ENCODE measurements around the gene HOTAIR. TPM values are rescaled to one million over a fixed set of nuclear protein-coding genes. Genes with fewer than 3 reads are reported as not detected.

Gene HOTAIR
- polyA plus RNA-seq, 1 experiment, result 11.4 TPM

DNA sequence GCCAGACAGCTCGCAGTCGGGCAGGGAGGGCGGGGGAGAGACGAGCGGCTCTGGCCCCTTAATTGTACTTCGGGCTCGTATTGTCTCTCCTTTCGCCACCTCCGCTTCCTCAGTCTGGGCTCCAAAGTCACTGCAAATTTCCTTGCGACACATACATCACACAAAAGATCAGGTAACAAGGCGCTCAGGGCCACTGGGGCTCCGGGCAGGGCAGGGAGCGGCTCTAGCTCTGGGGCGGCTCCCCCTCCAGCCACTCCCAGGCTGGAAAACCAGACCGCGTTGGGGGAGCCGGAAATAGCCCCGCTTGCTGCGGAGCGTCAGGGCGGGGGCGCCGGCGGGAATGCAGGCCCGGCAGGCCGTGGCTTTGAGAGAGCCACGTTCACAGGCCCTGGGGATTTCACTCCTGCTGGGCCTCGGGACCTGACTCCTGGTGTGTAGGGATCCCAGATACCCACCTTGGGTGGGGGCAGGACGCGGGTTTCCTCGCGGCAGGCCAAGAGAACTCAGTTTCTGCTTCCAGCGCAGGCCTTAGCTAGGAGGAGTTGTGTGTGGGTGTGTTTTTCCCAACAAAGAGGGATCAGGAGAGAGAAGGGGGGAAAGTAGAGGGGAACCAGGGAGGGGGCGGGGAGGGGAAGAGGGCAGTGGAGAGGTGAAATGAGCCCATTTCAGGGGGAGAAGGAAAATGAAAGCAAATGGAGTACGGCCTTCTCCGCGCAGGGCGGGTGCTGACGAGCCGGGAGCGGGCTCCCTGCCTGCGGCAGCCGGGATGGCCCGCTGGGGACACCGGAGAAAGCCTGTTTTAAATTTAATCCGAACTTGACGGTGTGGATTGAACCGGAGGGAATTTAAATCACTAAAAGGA, 20.9 kb upstream of the HOTAIR start:
- no peaks in the 10 kb centered on the region for H3K36me3 ChIP-seq (ENCODE audit: control insufficient read depth, insufficient read depth, low read length)
- peaks cover 10% of the 10 kb centered on the region for H3K27me3 ChIP-seq (ENCODE audit: control insufficient read depth, insufficient read depth, low read length)
- DNase-seq (ENCODE audit: low read depth), result no peak
- H3K4me3 ChIP-seq (ENCODE audit: low read depth, low read length), result no peak overlapping the region
- CTCF ChIA-PET, result no interaction called here
- TF ChIP-seq, protein P1, sequence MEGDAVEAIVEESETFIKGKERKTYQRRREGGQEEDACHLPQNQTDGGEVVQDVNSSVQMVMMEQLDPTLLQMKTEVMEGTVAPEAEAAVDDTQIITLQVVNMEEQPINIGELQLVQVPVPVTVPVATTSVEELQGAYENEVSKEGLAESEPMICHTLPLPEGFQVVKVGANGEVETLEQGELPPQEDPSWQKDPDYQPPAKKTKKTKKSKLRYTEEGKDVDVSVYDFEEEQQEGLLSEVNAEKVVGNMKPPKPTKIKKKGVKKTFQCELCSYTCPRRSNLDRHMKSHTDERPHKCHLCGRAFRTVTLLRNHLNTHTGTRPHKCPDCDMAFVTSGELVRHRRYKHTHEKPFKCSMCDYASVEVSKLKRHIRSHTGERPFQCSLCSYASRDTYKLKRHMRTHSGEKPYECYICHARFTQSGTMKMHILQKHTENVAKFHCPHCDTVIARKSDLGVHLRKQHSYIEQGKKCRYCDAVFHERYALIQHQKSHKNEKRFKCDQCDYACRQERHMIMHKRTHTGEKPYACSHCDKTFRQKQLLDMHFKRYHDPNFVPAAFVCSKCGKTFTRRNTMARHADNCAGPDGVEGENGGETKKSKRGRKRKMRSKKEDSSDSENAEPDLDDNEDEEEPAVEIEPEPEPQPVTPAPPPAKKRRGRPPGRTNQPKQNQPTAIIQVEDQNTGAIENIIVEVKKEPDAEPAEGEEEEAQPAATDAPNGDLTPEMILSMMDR (IDR thresholded peaks at IDR 0.05; ENCODE audit: insufficient read depth, low read depth, low read length), result no peak
- POLR2A ChIA-PET, result no interaction called here

- TF ChIP-seq, protein P1 (IDR thresholded peaks at IDR 0.05; ENCODE audit: insufficient read depth, low read depth, low read length), result no peak
- Histone ChIP-seq H3K4me3 (ENCODE audit: low read depth, low read length) (no peak overlapping the region), H3K27me3 (ENCODE audit: control insufficient read depth, insufficient read depth, low read length) (peaks cover 10% of the 10 kb centered on the region), H3K36me3 (ENCODE audit: control insufficient read depth, insufficient read depth, low read length) (no peaks in the 10 kb centered on the region; the same call in 1 of the 2 replicates)
- POLR2A ChIA-PET, result no interaction called here
- CTCF ChIA-PET, result no interaction called here
- no peak for DNase-seq (ENCODE audit: low read depth)
Measured at GRCh38 chr12:53995002-53995377, 20.2 kb upstream of the HOTAIR start.

GRCh38 chr12:53994264-53995001, 19.7 kb upstream of the HOTAIR start:
- POLR2A ChIA-PET, result no interaction called here
- H3K4me3 ChIP-seq (ENCODE audit: low read depth, low read length), result no peak overlapping the region
- no peak for DNase-seq (ENCODE audit: low read depth)

GRCh38 chr12:53994009-53994263, 19.2 kb upstream of the HOTAIR start:
- CTCF ChIA-PET, result interaction anchor here (4.3 kb wide), 1 partner anchor 214 kb away, joined by 31 read pairs; no protein-coding TSS in a partner anchor
- Histone ChIP-seq H3K27me3 (ENCODE audit: control insufficient read depth, insufficient read depth, low read length) (peaks cover 10% of the 10 kb centered on the region), H3K4me3 (ENCODE audit: low read depth, low read length) (no peak overlapping the region), H3K36me3 (ENCODE audit: control insufficient read depth, insufficient read depth, low read length) (no peaks in the 10 kb centered on the region; the same call in 1 of the 2 replicates)
- TF ChIP-seq, protein P1 (IDR thresholded peaks at IDR 0.05; ENCODE audit: insufficient read depth, low read depth, low read length), result no peak
- no peak for DNase-seq (ENCODE audit: low read depth)
- POLR2A ChIA-PET, result no interaction called here

More at GRCh38 chr12:53994264-53995001, 19.7 kb upstream of the HOTAIR start:
- peaks cover 10% of the 10 kb centered on the region for H3K27me3 ChIP-seq (ENCODE audit: control insufficient read depth, insufficient read depth, low read length)
- TF ChIP-seq, protein P1 (IDR thresholded peaks at IDR 0.05; ENCODE audit: insufficient read depth, low read depth, low read length), result no peak
- no peaks in the 10 kb centered on the region; the same call in 1 of the 2 replicates for H3K36me3 ChIP-seq (ENCODE audit: control insufficient read depth, insufficient read depth, low read length)
- CTCF ChIA-PET, result no interaction called here

All from BJ (cell line).